ENCODE data around the gene MBNL1.

MBNL1 gene

GRCh38 chr3:152318512-152318911 lies 49.8 kb downstream of the MBNL1 start:
- TF ChIP-seq PAX5 (IDR thresholded peaks at IDR 0.05; ENCODE audit: insufficient read depth, low read length, severe bottlenecking), result no peak
- FAIRE-seq, result no peak
- DNase-seq (ENCODE audit: insufficient read length, low spot score), result no peak

GRCh38 chr3:152319256-152319655 lies 50.5 kb downstream of the MBNL1 start:
- no peak for TF ChIP-seq PAX5 (IDR thresholded peaks at IDR 0.05; ENCODE audit: insufficient read depth, low read length, severe bottlenecking)
- no peak for TF ChIP-seq SPI1 (IDR thresholded peaks at IDR 0.05; ENCODE audit: low read depth, low read length)
- TF ChIP-seq POU2F2 (IDR thresholded peaks at IDR 0.05; ENCODE audit: low read depth, low read length), result no peak
- TF ChIP-seq POLR2A (IDR thresholded peaks at IDR 0.05; ENCODE audit: low read depth, low read length), result no peak
- TF ChIP-seq TAF1 (IDR thresholded peaks at IDR 0.05; ENCODE audit: low read depth, low read length), result no peak
- TF ChIP-seq POLR2AphosphoS5 (IDR thresholded peaks at IDR 0.05; ENCODE audit: low read depth, low read length), result no peak
- FAIRE-seq (no peak), DNase-seq (ENCODE audit: insufficient read length, low spot score) (no peak)

GRCh38 chr3:152319831-152320617 lies 51.3 kb downstream of the MBNL1 start:
- no peak for TF ChIP-seq POU2F2 (IDR thresholded peaks at IDR 0.05; ENCODE audit: low read depth, low read length)
- no peak for TF ChIP-seq POLR2A (IDR thresholded peaks at IDR 0.05; ENCODE audit: low read depth, low read length)
- TF ChIP-seq TAF1 (IDR thresholded peaks at IDR 0.05; ENCODE audit: low read depth, low read length), result no peak
- no peak for TF ChIP-seq SPI1 (IDR thresholded peaks at IDR 0.05; ENCODE audit: low read depth, low read length)
- TF ChIP-seq POLR2AphosphoS5 (IDR thresholded peaks at IDR 0.05; ENCODE audit: low read depth, low read length), result no peak
- no peak for TF ChIP-seq PAX5 (IDR thresholded peaks at IDR 0.05; ENCODE audit: insufficient read depth, low read length, severe bottlenecking)
- no peak for DNase-seq (ENCODE audit: insufficient read length, low spot score)
- FAIRE-seq, result no peak

GRCh38 chr3:152321200-152321954 lies 52.6 kb downstream of the MBNL1 start:
- DNase-seq (ENCODE audit: insufficient read length, low spot score), result no peak
- no peak for FAIRE-seq
- no peak for TF ChIP-seq POLR2AphosphoS5 (IDR thresholded peaks at IDR 0.05; ENCODE audit: low read depth, low read length)
- no peak for TF ChIP-seq POLR2A (IDR thresholded peaks at IDR 0.05; ENCODE audit: low read depth, low read length)
- no peak for TF ChIP-seq POU2F2 (IDR thresholded peaks at IDR 0.05; ENCODE audit: low read depth, low read length)
- TF ChIP-seq PAX5 (IDR thresholded peaks at IDR 0.05; ENCODE audit: insufficient read depth, low read length, severe bottlenecking), result no peak
- no peak for TF ChIP-seq SPI1 (IDR thresholded peaks at IDR 0.05; ENCODE audit: low read depth, low read length)
- no peak for TF ChIP-seq TAF1 (IDR thresholded peaks at IDR 0.05; ENCODE audit: low read depth, low read length)

- FAIRE-seq (no peak), DNase-seq (ENCODE audit: insufficient read length, low spot score) (no peak)
- TF ChIP-seq POLR2AphosphoS5 (IDR thresholded peaks at IDR 0.05; ENCODE audit: low read depth, low read length), result no peak
- TF ChIP-seq POU2F2 (IDR thresholded peaks at IDR 0.05; ENCODE audit: low read depth, low read length), result no peak
Measured at GRCh38 chr3:152321955-152322377, 53.2 kb downstream of the MBNL1 start.

GRCh38 chr3:152322756-152323155 lies 54.0 kb downstream of the MBNL1 start:
- FAIRE-seq (peak; percentile 23), DNase-seq (ENCODE audit: insufficient read length, low spot score) (no peak)
- 0 out of 2 replicates have a peak, but pooled peaks have one; percentile 31 for TF ChIP-seq POLR2AphosphoS5 (IDR thresholded peaks at IDR 0.05; ENCODE audit: low read depth, low read length)
- no peak for TF ChIP-seq POU2F2 (IDR thresholded peaks at IDR 0.05; ENCODE audit: low read depth, low read length)

GRCh38 chr3:152323834-152324233 lies 55.1 kb downstream of the MBNL1 start:
- DNase-seq (ENCODE audit: insufficient read length, low spot score) (no peak), FAIRE-seq (peak; percentile 71)
- TF ChIP-seq POU2F2 (IDR thresholded peaks at IDR 0.05; ENCODE audit: low read depth, low read length) (peak; percentile 72; the same call in 1 of the 2 replicates), PAX5 (IDR thresholded peaks at IDR 0.05; ENCODE audit: insufficient read depth, low read length, severe bottlenecking) (no peak)

- DNase-seq (ENCODE audit: insufficient read length, low spot score) (no peak), FAIRE-seq (no peak)
Measured at GRCh38 chr3:152325136-152325535, 56.4 kb downstream of the MBNL1 start.

GRCh38 chr3:152327203-152327602 lies 58.5 kb downstream of the MBNL1 start:
- no peak for FAIRE-seq
- DNase-seq (ENCODE audit: insufficient read length, low spot score), result no peak
- TF ChIP-seq POLR2A (IDR thresholded peaks at IDR 0.05; ENCODE audit: low read depth, low read length) (no peak), POLR2AphosphoS5 (IDR thresholded peaks at IDR 0.05; ENCODE audit: low read depth, low read length) (no peak), SPI1 (IDR thresholded peaks at IDR 0.05; ENCODE audit: low read depth, low read length) (no peak), TAF1 (IDR thresholded peaks at IDR 0.05; ENCODE audit: low read depth, low read length) (no peak), PAX5 (IDR thresholded peaks at IDR 0.05; ENCODE audit: insufficient read depth, low read length, severe bottlenecking) (no peak), POU2F2 (IDR thresholded peaks at IDR 0.05; ENCODE audit: low read depth, low read length) (no peak)

More at GRCh38 chr3:152325136-152325535, 56.4 kb downstream of the MBNL1 start:
- TF ChIP-seq POLR2AphosphoS5 (IDR thresholded peaks at IDR 0.05; ENCODE audit: low read depth, low read length) (no peak), POU2F2 (IDR thresholded peaks at IDR 0.05; ENCODE audit: low read depth, low read length) (no peak), SPI1 (IDR thresholded peaks at IDR 0.05; ENCODE audit: low read depth, low read length) (no peak), POLR2A (IDR thresholded peaks at IDR 0.05; ENCODE audit: low read depth, low read length) (no peak), PAX5 (IDR thresholded peaks at IDR 0.05; ENCODE audit: insufficient read depth, low read length, severe bottlenecking) (no peak), TAF1 (IDR thresholded peaks at IDR 0.05; ENCODE audit: low read depth, low read length) (no peak)

- FAIRE-seq (no peak), DNase-seq (ENCODE audit: insufficient read length, low spot score) (no peak)
Measured at GRCh38 chr3:152328841-152329240, 60.1 kb downstream of the MBNL1 start.

More at GRCh38 chr3:152328841-152329240, 60.1 kb downstream of the MBNL1 start:
- TF ChIP-seq POLR2AphosphoS5 (IDR thresholded peaks at IDR 0.05; ENCODE audit: low read depth, low read length) (no peak), SPI1 (IDR thresholded peaks at IDR 0.05; ENCODE audit: low read depth, low read length) (no peak), TAF1 (IDR thresholded peaks at IDR 0.05; ENCODE audit: low read depth, low read length) (no peak), PAX5 (IDR thresholded peaks at IDR 0.05; ENCODE audit: insufficient read depth, low read length, severe bottlenecking) (no peak), POU2F2 (IDR thresholded peaks at IDR 0.05; ENCODE audit: low read depth, low read length) (no peak), POLR2A (IDR thresholded peaks at IDR 0.05; ENCODE audit: low read depth, low read length) (no peak)

All from GM12891 (cell line).